ENCODE results near the gene BNC2.

BNC2 gene

DNA sequence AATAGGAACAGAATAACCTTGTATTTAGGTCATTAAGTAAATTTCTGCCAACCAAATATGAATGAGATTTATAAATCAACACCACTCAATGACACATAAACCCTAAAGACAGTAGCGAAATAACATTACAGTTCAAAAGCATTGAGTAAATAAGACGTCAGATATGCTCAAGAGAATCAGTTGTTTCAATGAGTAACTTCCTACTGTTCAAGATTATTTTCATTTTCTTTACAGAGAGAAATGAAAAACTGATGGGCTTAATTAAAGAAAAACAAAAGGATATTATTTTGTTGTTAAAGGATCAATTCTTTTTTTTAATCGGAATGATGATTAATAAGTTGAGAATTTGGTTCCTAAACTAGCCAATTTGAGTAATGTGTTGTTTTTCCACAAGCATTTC, 150.1 kb downstream of the BNC2 start:
- in situ Hi-C loops (cut with MboI; ENCODE audit: low sequenced_read_pairs), result no loop called here

DNA sequence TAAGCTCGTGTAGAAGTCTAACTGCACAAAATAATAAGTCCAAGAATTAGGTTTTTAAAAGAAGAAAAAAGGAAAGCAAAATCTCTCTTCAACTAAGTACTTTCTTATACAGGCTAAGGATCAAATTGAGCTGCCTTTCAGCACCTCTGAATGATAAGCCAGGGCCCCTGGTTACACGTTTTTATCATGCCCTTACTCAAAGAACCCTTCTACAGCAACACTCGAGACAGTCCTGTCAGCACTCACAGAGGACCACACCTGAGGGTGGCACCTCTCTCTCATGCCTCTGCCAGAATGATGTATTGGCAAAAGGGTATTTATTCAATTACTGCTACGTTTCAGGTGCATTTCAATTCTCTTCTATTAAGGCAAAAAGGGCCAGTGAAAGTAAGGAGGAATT, 150.5 kb downstream of the BNC2 start:
- in situ Hi-C loops (cut with MboI; ENCODE audit: low sequenced_read_pairs), result no loop called here

DNA sequence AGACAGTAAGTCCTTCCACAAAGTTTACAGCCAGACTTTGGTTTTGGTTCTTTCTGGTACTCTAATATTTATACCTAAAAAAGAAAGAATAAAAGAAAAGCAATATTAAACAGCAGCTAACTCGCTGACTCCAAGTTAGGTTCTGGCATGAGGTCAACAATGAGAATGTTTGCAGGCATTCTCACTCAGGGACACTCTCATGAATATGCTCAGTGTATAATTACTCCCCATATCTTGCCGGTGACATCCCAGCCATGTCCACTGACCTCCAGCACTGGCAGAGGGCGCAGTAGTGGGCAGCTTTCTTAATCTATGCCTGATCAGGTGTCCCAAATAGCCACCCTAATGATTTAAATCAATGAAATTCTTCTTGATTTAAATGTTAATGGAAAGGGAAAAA, 151.5 kb downstream of the BNC2 start:
- in situ Hi-C loops (cut with MboI; ENCODE audit: low sequenced_read_pairs), result no loop called here

DNA sequence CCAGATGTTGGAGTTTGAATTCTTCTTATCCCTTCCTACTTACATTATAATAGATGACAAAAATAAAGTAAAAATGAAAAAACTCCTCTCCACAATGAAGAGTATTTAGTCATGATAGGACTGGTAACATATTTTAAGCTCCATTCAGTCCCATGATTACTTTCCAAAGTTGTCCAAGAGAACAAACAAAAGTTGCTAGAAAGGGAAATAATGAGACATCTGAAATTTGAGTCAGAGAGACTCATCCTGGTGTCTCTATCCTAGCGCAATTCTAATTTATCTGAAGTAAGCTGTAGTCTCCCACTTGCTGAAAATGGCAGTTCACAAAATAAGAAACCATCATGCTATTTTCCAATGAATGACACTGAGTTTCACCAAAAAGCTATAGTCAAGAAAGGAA, 152.2 kb downstream of the BNC2 start:
- in situ Hi-C loops (cut with MboI; ENCODE audit: low sequenced_read_pairs), result no loop called here

DNA sequence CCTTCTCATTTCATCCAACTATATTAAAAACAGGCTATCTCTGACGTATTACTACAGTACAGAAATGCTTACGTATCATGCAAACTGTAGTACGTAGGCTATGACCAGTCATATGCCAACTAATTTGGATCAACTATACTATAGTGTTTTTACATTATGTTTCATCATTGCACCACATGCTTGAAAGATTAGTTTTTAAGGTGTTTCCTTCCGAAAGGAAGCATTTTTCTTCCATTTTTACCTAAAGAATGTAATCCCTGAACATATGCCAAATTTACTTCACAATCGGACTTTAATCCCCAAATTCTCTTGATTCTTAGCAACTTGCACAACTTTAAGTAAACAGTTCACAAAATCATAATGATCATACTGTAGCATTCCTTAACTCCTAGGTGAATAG, 153.9 kb downstream of the BNC2 start:
- in situ Hi-C loops (cut with MboI; ENCODE audit: low sequenced_read_pairs), result no loop called here

DNA sequence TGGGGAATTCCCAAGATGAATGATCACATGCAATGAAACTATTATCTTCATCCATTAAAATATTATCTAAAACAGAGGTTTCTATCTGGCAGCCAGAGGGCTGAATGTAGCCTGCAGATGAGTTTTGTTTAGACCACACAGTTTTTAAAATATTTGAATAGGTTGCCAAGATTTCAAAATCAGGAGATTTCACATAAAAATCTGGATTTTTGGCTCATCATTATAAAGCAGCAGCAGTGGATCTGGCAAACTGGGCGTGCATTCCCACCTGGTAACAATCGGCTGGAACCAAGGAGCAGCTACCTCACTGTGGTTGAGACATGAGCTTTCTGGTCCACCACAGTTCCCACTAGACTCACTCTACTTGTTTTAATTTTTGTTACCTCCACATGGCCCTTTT, 155.1 kb downstream of the BNC2 start:
- in situ Hi-C loops (cut with MboI; ENCODE audit: low sequenced_read_pairs), result no loop called here

DNA sequence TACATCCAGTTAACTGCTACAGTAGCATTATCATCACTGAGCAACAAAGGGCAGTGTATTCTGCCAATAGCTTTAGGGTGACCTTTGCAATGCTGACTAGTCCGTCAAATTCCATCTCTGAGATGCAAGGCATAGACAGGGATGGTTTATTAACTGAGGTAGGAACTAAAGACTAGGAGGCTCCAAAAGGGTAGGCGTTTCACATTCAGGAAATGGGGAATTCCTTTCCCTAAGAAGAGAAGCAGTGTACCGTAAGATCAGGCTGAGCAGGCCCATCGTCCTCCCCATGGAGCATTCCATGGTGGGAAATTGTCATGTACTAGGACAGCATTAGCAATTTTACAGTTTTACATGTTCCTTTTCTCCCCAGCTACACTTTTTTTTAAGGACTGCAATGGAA, 157.7 kb downstream of the BNC2 start:
- in situ Hi-C loops (cut with MboI; ENCODE audit: low sequenced_read_pairs), result no loop called here

DNA sequence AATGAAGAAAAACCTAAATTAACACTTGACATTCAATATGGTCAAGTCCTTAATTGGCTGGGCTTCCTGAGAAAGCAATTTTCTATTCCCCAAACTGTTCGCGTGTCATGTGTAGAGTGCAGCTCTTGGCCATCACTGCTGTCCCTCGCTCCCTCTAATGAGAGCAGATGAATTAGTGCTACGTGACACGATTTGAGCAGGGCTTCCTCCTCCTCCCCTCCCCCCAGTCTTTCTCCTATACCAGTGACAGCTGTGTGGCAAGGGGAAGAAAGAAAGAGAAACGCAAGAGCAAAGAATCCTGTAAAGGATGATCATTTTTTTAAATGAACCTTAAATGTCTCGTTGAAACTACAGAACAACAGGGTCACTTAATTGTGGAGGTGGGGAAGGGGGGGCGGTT, 159.6 kb downstream of the BNC2 start:
- in situ Hi-C loops (cut with MboI; ENCODE audit: low sequenced_read_pairs), result no loop called here

DNA sequence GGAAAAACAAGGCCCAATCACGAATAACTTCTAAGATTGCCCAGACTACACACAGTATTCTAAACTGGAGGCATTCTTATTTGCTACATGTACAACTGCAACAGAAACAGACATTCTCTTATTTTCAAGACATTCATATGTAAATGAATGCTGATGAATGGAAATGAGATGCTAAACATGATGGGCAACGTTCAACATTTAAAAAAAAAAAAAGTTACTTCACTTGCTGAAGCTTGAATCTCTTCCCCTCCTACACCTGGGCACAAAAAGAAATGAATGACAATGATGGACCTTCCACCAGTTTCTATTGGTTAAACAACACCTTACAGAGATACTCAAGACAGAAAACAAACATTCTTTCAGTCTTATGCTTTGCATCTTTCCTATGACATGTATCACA, 160.5 kb downstream of the BNC2 start:
- in situ Hi-C loops (cut with MboI; ENCODE audit: low sequenced_read_pairs), result no loop called here

DNA sequence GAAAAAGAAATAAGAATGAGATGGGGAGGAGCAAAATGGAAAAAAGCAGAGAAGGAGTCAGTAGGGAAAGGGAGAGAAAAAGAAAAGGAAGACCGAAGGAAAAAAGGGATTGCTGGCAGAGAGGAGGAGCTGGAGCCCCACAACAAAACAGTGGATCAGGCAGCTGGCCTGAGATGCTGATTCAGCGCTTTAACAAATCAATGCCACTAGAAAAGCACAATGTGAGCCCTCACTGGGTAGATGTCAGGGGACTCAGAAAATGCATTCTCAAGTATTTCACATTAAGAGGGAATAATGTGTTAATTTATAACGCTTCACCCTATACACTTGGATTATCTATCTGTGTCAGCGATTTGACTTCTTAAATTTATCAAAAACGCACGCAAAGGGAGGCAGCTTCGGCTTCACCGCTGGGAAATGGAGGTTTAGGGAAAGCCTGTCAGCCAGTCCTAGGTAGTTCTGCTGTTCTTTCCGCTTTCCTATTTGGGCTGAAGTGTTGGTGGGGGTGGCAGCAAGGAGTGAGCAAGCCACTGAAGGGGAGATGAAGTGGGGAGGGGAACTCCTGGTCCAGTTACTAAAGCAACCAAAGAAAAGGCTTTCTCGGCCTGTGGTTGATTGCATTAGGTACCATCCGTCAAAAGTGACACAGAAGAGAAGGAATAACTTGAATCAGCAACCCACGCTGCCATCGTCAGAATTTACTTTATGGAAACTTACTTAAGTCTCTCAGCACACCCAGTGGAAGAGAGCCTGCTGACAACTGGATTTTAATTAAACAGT, 161.6 kb downstream of the BNC2 start:
- in situ Hi-C loops (cut with MboI; ENCODE audit: low sequenced_read_pairs), result no loop called here

DNA sequence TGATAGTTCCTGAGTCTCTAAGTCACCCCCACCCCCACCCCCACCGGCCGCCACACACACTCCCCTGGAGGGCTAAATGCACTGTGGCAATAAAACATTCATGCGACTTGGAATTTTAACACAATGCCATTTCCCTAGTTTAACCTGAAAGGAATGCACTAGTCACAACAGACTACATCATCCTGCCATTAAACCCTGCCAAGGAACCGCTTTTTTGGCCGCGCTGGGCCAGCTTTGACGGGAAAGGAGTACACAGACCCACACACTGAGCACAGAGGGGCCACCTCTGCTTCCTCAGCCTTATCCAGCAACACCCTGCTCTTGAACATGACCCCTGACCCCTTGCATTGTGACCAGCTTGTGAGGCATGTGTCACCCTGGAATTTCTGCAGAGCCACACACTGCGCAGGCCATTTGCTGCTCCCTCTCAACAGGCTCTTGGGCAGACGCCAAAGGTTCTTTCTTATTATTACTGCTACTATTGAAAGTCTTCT, 165.3 kb downstream of the BNC2 start:
- in situ Hi-C loops (cut with MboI; ENCODE audit: low sequenced_read_pairs), result no loop called here

DNA sequence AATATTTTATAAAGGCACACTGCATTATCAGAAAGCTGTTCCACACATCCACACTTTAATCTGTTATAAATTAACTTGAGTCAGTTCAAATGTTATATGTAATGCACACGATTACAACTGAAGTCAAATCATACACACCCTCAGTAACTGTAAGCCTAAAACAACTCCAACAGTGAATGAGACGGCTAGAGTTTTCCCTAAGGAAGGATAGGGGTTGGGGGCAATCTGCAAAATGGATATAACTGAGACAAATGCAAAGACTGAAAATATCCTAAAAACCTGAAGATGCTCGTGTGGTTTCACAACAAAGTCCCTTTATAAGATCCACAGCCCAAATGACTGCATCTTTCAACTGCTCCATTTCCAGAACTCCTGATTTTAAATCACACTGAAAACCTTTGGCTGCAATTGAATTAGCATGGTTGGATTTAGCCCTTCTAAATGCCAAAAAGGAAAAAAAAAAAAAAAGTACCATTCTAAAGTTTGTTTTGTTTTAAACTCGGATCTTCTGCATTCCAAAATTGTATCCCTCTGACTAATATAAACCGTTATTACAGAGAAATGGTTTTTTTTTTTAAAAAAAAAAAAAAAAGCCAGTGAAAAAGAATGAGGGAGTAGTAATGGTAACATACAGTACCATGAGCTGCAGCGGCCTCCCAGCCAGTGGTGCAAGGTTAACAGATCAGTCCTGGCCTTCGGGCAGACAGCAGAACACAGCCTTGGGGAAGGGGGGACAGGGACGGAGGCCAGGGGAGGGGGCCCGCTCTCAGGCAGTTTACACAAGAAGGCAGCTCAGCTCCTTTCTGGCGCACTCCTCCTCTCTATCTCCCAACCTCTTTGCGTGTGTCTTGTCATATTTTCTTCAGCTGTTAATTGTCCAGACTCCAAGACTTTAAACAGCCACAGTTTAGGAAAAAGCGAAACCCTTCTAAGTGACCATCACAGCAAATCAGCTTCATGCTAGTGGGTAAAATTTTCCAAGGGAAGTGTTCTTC, 166.1 kb downstream of the BNC2 start:
- in situ Hi-C loops (cut with MboI; ENCODE audit: low sequenced_read_pairs), result no loop called here

DNA sequence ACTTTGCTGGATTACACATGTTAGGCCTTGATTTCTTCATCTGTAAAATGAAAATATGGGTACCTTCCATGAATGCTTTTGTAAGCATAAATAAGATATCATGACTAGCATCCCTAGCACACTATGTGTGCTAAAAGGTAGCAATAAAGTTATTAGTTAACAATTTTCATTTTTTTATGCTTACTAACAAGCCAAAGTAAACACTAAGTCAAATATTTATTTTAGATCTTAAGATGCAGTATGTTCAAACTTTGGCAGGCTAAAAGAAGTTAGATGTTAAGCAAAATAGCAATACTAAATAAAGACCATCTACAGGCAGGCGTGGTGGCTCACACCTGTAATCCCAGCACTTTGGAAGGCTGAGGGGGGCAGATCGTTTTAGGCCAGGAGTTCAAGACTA, 169.1 kb downstream of the BNC2 start:
- in situ Hi-C loops (cut with MboI; ENCODE audit: low sequenced_read_pairs), result no loop called here

DNA sequence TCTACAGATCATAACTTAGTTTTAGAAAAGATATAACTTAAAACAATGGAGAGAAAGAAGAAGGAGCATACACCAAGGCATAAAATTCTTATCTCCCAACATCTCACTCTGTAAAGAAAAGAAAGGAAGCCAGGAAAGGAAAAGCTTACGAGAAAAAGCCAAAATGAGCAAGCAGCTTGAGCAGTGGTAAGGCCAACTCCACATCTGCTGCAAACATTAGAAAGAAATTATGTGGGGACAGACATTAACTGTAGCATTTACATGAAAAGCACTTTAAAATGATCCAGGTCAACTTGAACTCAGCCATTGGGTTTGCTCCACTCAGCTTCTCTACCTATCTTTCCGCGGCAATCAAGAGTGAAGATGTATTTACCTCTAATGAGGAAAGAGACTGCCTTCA, 176.9 kb downstream of the BNC2 start:
- in situ Hi-C loops (cut with MboI; ENCODE audit: low sequenced_read_pairs), result no loop called here

DNA sequence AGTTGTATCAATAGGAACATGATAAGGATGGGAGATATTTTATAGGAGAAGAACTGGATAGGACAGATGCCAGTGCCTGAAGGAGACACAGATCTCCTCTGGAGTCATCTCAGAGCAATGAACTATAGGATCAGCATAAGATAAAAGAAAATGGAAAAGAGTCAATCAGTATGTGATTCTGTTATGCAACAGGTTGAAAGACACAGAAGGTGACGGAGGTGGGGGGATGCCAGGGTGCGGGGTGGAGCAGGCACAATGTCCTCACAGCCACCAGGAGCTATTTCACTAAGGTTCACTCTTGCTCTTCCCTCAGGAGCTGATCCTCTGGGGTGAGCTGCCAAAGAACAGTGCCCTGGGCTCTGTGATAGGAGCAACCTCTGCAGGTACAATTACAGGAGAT, 179.8 kb downstream of the BNC2 start:
- in situ Hi-C loops (cut with MboI; ENCODE audit: low sequenced_read_pairs), result no loop called here

DNA sequence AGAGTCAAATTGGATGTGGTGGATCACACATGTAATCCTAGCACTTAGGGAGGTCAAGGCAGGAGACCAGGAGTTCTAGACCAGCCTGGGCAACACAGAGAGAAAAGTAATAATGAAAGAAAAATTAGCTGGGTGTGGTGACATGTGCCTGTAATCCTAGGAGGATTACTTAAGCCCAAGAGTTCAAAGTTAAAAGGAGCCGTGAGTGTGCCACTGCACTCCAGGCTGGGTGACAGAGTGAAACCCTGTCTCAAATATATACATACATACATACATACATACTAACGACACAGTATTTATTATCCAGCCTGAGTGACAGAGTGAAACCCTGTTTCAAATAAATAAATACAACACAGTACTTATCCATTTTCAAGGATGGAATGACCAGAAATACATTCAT, 180.3 kb downstream of the BNC2 start:
- in situ Hi-C loops (cut with MboI; ENCODE audit: low sequenced_read_pairs), result no loop called here

DNA sequence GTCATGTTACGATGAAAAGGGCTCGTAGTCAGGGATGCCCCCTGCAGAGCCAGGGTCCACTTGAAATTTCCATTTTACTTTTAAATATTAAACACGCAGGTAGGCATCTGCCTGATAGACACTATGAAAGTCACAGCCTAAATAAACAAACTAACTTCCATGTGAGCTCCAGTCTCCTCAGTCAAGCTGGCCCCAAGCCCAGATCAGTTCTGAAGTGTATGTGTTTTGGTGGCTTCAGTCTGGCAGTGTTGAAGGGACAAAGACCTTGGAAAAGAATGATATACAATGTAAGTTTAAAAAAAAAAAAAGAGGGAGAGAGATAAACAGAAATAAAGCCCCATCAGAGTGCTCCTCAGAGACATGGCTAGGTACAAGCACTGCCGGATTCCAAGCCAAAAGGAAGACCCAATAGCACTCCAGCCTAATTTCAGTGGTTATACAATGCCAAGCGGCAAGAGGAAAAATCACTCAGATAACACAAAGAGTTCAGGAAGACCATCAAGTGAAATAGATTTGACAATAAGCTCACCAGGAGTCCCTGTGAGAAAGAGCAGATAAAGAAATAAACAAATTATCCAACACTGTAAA, 181.0 kb downstream of the BNC2 start:
- in situ Hi-C loops (cut with MboI; ENCODE audit: low sequenced_read_pairs), result no loop called here

DNA sequence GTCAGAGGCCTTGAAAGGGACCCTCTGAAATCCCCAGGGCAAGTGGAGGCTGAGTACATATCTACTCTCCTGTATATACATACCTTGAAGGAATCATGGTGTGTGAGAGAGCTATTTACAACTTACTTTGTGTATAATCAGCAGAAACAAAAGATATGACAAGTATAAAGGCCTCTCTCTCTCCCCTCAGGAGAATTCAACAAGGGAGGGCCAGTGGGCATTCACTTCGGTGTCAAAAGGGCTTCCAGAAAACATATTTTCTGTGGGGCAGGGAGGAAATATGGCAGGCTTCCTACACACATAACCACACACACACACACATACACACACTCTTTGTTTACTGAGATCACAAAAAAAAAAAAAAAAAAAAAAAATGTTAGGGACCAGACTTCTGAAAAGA, 181.7 kb downstream of the BNC2 start:
- in situ Hi-C loops (cut with MboI; ENCODE audit: low sequenced_read_pairs), result no loop called here

DNA sequence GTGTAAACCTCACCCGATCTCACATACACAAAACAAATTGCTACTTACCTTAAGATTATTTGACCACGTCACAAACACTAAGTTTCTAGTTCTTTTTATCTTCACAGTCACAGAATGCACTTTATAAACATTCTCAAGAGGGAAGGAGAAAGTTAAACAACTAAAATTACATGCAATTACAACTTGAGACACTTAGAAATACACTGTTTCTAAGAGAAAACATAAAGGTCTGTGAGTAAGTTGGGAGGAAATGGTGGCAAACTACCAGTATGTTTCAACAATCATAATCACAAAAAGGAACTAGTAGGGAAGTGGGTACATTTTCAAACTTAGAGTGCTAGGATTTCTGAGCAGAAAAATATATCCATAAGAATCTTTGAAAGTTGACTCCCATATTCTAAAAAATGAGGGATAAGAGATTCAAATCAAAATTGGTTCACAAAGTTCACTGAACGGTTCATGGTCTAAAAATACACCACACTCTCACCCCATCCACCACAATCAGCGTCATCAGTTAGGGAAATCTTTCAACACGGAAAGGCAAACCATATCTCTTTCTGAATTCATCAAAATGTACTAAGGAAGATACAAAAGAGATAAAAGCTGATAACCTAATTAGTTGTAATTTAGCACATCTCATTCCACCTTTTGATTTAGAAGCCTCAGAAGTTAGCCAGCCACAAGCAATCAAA, 182.6 kb downstream of the BNC2 start:
- in situ Hi-C loops (cut with MboI; ENCODE audit: low sequenced_read_pairs), result no loop called here

DNA sequence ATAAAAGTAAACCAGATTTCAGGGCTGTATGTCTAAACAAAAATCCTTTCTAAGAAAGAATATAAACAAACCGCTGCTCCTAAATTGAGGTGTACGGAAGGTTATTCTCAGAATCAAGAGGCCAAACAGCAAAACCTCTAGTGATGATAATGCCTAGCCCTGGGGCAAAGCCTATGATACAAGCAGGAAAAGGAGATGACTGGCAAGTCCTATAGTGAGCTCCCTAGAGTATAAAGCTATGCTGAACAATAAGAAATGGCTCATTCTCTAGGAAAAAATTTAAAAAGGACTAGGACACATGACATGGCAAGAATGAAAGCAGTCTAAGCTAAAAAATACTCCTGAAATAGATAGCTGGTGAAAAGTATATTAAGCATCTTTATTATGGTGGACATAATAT, 187.1 kb downstream of the BNC2 start:
- in situ Hi-C loops (cut with MboI; ENCODE audit: low sequenced_read_pairs), result no loop called here

DNA sequence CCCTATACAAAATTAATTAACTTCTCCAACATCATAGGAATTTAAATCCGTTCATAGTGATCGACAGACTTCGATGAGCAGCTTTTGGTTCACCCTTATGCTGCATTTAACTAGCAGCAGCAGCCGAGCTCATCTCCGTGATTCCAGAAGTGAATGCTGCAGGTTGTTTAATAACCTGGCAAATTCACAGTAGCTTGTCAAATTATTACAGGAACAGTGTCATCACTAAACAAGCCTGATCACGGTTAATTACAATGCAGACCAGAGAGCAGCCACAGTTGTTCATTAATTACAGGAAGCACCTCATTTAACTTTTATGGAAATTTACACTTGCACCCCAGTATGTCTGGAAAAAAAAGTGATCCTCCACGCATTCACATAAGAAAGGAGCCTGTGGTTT, 188.2 kb downstream of the BNC2 start:
- in situ Hi-C loops (cut with MboI; ENCODE audit: low sequenced_read_pairs), result no loop called here

Measured in HL-60/S4 treated with phorbol 12-myristate 13-acetate at 8.2 ng/mL for 4 days and 3 days (cell line).